ENCODE measurements around the gene IGFL4. TPM values are rescaled to one million over a fixed set of nuclear protein-coding genes. Genes with fewer than 3 reads are reported as not detected.

The IGFL4 gene
- total RNA-seq, 1 experiment from 2014 or later, result not detected

- ChIA-PET CTCF (interaction anchor here (0.6 to 2.3 kb wide), 6 partner anchors 13 to 528 kb away, joined by 3 to 20 read pairs (median 3); no protein-coding TSS in a partner anchor), POLR2A (ENCODE audit: unreplicated experiment) (no interaction called here)
- H3K9ac ChIP-seq (ENCODE audit: low read length), result no peak overlapping the region
- H3K79me2 ChIP-seq (ENCODE audit: low read length), result no peaks in the 10 kb centered on the region
- no peaks in the 10 kb centered on the region for H4K20me1 ChIP-seq (ENCODE audit: low read length)
- TF ChIP-seq EZH2phosphoT487 (IDR thresholded peaks at IDR 0.05; ENCODE audit: borderline replicate concordance, low read length) (no peak), CTCF (conservative IDR thresholded peaks at IDR 0.05; ENCODE audit: low read depth, low read length) (peak; percentile 96), EZH2 (IDR thresholded peaks at IDR 0.05; ENCODE audit: low read length, unreplicated experiment) (peak; percentile 23)
- peak overlapping the region; percentile 49; the same call in 1 of the 2 replicates for H2AFZ ChIP-seq (ENCODE audit: low read length)
- peak; percentile 88 for ATAC-seq
- intact Hi-C loops (cut with micrococcal nuclease), result loop anchor here (1.0 kb wide), 2 partner anchors 48 to 188 kb away; no protein-coding TSS in a partner anchor
- peak overlapping the region; percentile 59 for H3K4me3 ChIP-seq (ENCODE audit: low read length)
- H3K4me1 ChIP-seq (ENCODE audit: insufficient read depth, low read length), result peaks cover 7% of the 10 kb centered on the region; the same call in 1 of the 2 replicates
- H3K9me2 ChIP-seq (replicated peaks; ENCODE audit: low read length), result no peaks in the 10 kb centered on the region
- H3F3A ChIP-seq (ENCODE audit: low read length, unreplicated experiment), result no peaks in the 10 kb centered on the region
- DNase-seq, result peak; percentile 81
- H3K27ac ChIP-seq (ENCODE audit: low read length), result no peak overlapping the region
- H3K9me3 ChIP-seq (ENCODE audit: low read length), result no peaks in the 10 kb centered on the region
- no peaks in the 10 kb centered on the region for H3K36me3 ChIP-seq (ENCODE audit: low read depth, low read length)
- BruUV-seq (replicated peaks), result no TSS peak
- H3K4me2 ChIP-seq (ENCODE audit: low read length), result peak overlapping the region; percentile 82
- H3K27me3 ChIP-seq (ENCODE audit: low read length), result peaks cover 38% of the 10 kb centered on the region
These were observed 36.4 kb upstream of the IGFL4 start for GRCh38 chr19:46076951-46077814.

GRCh38 chr19:46076031-46076880 is 35.5 kb upstream of the IGFL4 start:
- CTCF ChIA-PET, result interaction anchor here (0.6 to 2.3 kb wide), 3 partner anchors 23 to 51 kb away, joined by 3 to 20 read pairs (median 10); no protein-coding TSS in a partner anchor
- POLR2A ChIA-PET (ENCODE audit: unreplicated experiment), result no interaction called here

More at GRCh38 chr19:46076031-46076880, 35.5 kb upstream of the IGFL4 start:
- Histone ChIP-seq H3K79me2 (ENCODE audit: low read length) (no peaks in the 10 kb centered on the region), H3K4me3 (ENCODE audit: low read length) (no peak overlapping the region), H3K36me3 (ENCODE audit: low read depth, low read length) (no peaks in the 10 kb centered on the region), H3K9me2 (replicated peaks; ENCODE audit: low read length) (no peaks in the 10 kb centered on the region), H2AFZ (ENCODE audit: low read length) (no peak overlapping the region), H3K27ac (ENCODE audit: low read length) (no peak overlapping the region), H3K27me3 (ENCODE audit: low read length) (peaks cover 40% of the 10 kb centered on the region), H3K4me1 (ENCODE audit: insufficient read depth, low read length) (peaks cover 7% of the 10 kb centered on the region; the same call in 1 of the 2 replicates), H3K9me3 (ENCODE audit: low read length) (no peaks in the 10 kb centered on the region), H4K20me1 (ENCODE audit: low read length) (no peaks in the 10 kb centered on the region), H3F3A (ENCODE audit: low read length, unreplicated experiment) (no peaks in the 10 kb centered on the region), H3K4me2 (ENCODE audit: low read length) (no peak overlapping the region), H3K9ac (ENCODE audit: low read length) (no peak overlapping the region)
- BruUV-seq (replicated peaks), result no TSS peak
- TF ChIP-seq CTCF (conservative IDR thresholded peaks at IDR 0.05; ENCODE audit: low read depth, low read length) (0 out of 2 replicates have a peak, but pooled peaks have one; percentile 17), EZH2phosphoT487 (IDR thresholded peaks at IDR 0.05; ENCODE audit: borderline replicate concordance, low read length) (no peak)
- peak; percentile 6 for DNase-seq
- no peak for ATAC-seq
- intact Hi-C loops (cut with micrococcal nuclease), result no loop called here
